ENCODE results near the gene DPYSL5. TPM values are rescaled to one million over a fixed set of nuclear protein-coding genes. Genes with fewer than 3 reads are reported as not detected.
A peak's percentile ranks its signal among the peaks of the same experiment; 100 is the strongest.

Gene DPYSL5, protein sequence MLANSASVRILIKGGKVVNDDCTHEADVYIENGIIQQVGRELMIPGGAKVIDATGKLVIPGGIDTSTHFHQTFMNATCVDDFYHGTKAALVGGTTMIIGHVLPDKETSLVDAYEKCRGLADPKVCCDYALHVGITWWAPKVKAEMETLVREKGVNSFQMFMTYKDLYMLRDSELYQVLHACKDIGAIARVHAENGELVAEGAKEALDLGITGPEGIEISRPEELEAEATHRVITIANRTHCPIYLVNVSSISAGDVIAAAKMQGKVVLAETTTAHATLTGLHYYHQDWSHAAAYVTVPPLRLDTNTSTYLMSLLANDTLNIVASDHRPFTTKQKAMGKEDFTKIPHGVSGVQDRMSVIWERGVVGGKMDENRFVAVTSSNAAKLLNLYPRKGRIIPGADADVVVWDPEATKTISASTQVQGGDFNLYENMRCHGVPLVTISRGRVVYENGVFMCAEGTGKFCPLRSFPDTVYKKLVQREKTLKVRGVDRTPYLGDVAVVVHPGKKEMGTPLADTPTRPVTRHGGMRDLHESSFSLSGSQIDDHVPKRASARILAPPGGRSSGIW
- total RNA-seq (not detected), total RNA-seq (0 to 0.14 (median 0) reads per million in 29 experiments)
- total RNA-seq (2013): not detected

- Histone ChIP-seq H3K4me1 (ENCODE audit: control insufficient read depth in 1 of 2, extremely low read depth in 1 of 2, insufficient read depth in 2 of 2, low read length in 2 of 2) (peaks cover 4 to 39% of the 10 kb centered on the region in 2 experiments), H3K27ac (ENCODE audit: low read length) (no peak within 1 kb of the TSS), H3K4me3 (ENCODE audit: control insufficient read depth in 1 of 2, extremely low read depth in 1 of 2, low read length in 1 of 2) (peak within 1 kb of the TSS; percentile 26 to 74), H3K9me3 (no peaks in the 10 kb centered on the region), H3K27me3 (replicated peaks in 1 of 2; ENCODE audit: control insufficient read depth in 2 of 2, extremely low read depth in 1 of 2, insufficient read depth in 2 of 2, low read length in 1 of 2) (peaks cover 16 to 62% of the 10 kb centered on the region in 2 experiments), H3K36me3 (ENCODE audit: control insufficient read depth in 2 of 2, extremely low read depth in 1 of 2, insufficient read depth in 1 of 2, low read length in 1 of 2) (no peaks in the 10 kb centered on the region)
- ATAC-seq (replicated peaks in 1 of 4) (peak in 3 of 4 experiments; percentile 17 to 39 (median 28)), DNase-seq (peak in 6 of 35 experiments; percentile 4 to 18 (median 10))
- WGBS (ENCODE audit: insufficient coverage): 1% methylated on average over 55 of the region's 83 CpGs
- Mint-ChIP-seq H3K27me3 (peaks cover 46 to 72% of the 10 kb centered on the region in 2 donors), H3K4me1 (peaks cover 12 to 19% (median 17%) of the 10 kb centered on the region in 3 donors), H3K9me3 (no peaks in the 10 kb centered on the region), H3K4me3 (peak within 1 kb of the TSS; percentile 49 to 81 (median 63)), H3K36me3 (no peaks in the 10 kb centered on the region), H3K27ac (no peak within 1 kb of the TSS)
- ChIA-PET CTCF (no interaction called here), POLR2A (no interaction called here)
Measured at GRCh38 chr2:26847655-26848335, at the start of gene DPYSL5. TSS of gene DPYSL5 (plus strand) at chr2:26848132. CDS start at chr2:26898500, 50,368 bp downstream.

DNA sequence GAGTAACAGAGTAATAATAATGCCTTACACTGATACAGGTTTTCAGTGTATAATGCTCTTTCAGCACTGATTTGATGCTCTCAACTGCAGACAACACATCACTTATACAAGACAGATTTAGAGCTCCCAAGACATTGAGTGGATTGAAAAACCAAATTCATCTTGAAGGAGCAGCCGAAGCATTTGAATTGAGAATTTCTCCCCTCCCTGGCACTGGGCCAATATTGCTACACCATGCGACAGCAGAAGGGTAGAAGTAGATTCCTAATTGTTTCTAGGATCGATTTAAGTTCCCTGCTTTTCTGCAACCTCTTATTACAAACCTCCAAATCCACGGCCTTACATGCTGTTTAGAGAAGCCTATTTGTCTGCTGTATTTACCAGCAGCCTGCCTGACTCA, 46.6 kb upstream of the DPYSL5 start:
- ATAC-seq (replicated peaks in 1 of 4) (no peak), DNase-seq (no peak)
- no peaks in the 10 kb centered on the region for H3K4me1 Mint-ChIP-seq
- ChIA-PET POLR2A (no interaction called here), CTCF (interaction anchor here in 1 of 2 donors (0.7 kb wide), 1 partner anchor 45 kb away, joined by 5 read pairs; no protein-coding TSS in a partner anchor)
- Histone ChIP-seq H3K4me1 (ENCODE audit: control insufficient read depth in 1 of 2, extremely low read depth in 1 of 2, insufficient read depth in 2 of 2, low read length in 2 of 2) (no peaks in the 10 kb centered on the region), H3K27ac (ENCODE audit: low read length) (no peak overlapping the region), H3K27me3 (replicated peaks in 1 of 2; ENCODE audit: control insufficient read depth in 2 of 2, extremely low read depth in 1 of 2, insufficient read depth in 2 of 2, low read length in 1 of 2) (no peaks in the 10 kb centered on the region), H3K9me3 (no peaks in the 10 kb centered on the region), H3K36me3 (ENCODE audit: control insufficient read depth in 2 of 2, extremely low read depth in 1 of 2, insufficient read depth in 1 of 2, low read length in 1 of 2) (no peaks in the 10 kb centered on the region), H3K4me3 (ENCODE audit: control insufficient read depth in 1 of 2, extremely low read depth in 1 of 2, low read length in 1 of 2) (no peak overlapping the region)
- H3K27ac Mint-ChIP-seq: no peak overlapping the region
- H3K4me3 Mint-ChIP-seq: no peak overlapping the region
- no peaks in the 10 kb centered on the region for H3K9me3 Mint-ChIP-seq
- H3K36me3 Mint-ChIP-seq: no peaks in the 10 kb centered on the region
- 90% methylated on average over 1 of the region's 4 CpGs for WGBS (ENCODE audit: insufficient coverage)
- no peaks in the 10 kb centered on the region for H3K27me3 Mint-ChIP-seq

DNA sequence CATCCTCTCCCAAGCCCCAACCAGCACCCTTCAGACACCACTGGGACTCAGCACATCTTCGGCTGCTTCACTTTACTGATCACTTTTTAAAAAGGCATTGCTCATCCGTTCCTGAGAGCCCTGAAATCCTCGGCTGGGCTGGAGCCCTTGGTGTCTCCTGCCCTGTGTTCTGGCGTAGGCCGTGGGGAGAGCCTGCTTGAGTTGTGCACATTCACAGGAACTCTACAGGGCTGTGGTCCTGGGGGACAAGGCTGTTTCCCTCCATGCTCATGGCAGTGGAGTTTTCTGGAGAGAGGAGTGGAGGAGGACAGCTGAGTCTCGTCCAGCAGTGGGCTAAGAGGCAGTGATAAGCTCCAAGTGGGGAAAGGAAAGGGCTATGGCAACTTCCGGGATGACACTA, 46.1 kb upstream of the DPYSL5 start:
- Histone ChIP-seq H3K27ac (ENCODE audit: low read length) (no peak overlapping the region), H3K9me3 (no peaks in the 10 kb centered on the region), H3K4me1 (ENCODE audit: control insufficient read depth in 1 of 2, extremely low read depth in 1 of 2, insufficient read depth in 2 of 2, low read length in 2 of 2) (no peaks in the 10 kb centered on the region), H3K4me3 (ENCODE audit: control insufficient read depth in 1 of 2, extremely low read depth in 1 of 2, low read length in 1 of 2) (no peak overlapping the region), H3K27me3 (replicated peaks in 1 of 2; ENCODE audit: control insufficient read depth in 2 of 2, extremely low read depth in 1 of 2, insufficient read depth in 2 of 2, low read length in 1 of 2) (no peaks in the 10 kb centered on the region), H3K36me3 (ENCODE audit: control insufficient read depth in 2 of 2, extremely low read depth in 1 of 2, insufficient read depth in 1 of 2, low read length in 1 of 2) (no peaks in the 10 kb centered on the region)
- no peaks in the 10 kb centered on the region for H3K4me1 Mint-ChIP-seq
- DNase-seq (no peak), ATAC-seq (replicated peaks in 1 of 4) (no peak)
- WGBS (ENCODE audit: insufficient coverage): 100% methylated on average over 6 of the region's 7 CpGs
- no peak overlapping the region for H3K4me3 Mint-ChIP-seq
- no peaks in the 10 kb centered on the region for H3K9me3 Mint-ChIP-seq
- no peaks in the 10 kb centered on the region for H3K27me3 Mint-ChIP-seq
- POLR2A ChIA-PET: interaction anchor here in 1 of 2 donors (0.6 kb wide), 1 partner anchor 1795 kb away, joined by 10 read pairs; no protein-coding TSS in a partner anchor
- no peaks in the 10 kb centered on the region for H3K36me3 Mint-ChIP-seq
- CTCF ChIA-PET: interaction anchor here in 1 of 2 donors (0.7 kb wide), 1 partner anchor 45 kb away, joined by 5 read pairs; no protein-coding TSS in a partner anchor
- H3K27ac Mint-ChIP-seq: no peak overlapping the region

DNA sequence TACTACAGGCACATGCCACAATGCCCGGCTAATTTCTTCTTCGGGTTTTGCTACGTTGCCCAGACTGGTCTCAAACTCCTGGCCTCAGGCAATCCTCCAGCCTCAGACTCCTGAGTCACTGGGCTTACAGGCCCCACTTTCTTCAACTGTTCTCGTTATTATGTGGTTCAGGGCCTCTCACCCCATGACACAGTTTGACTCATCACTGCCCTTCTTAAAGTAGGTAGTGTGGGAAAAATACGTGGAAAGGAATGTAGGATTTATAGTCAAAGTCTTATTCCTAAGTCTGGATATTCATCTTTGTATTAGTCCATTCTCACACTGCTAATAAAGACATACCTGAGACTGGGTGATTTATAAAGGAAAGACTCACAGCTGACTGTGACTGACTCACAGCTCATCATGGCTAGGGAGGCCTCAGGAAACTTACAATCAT, 42.7 kb upstream of the DPYSL5 start:
- Mint-ChIP-seq H3K36me3 (no peaks in the 10 kb centered on the region), H3K27ac (no peak overlapping the region), H3K4me1 (peaks cover 12 to 17% (median 17%) of the 10 kb centered on the region in 3 donors), H3K9me3 (no peaks in the 10 kb centered on the region), H3K4me3 (no peak overlapping the region), H3K27me3 (no peaks in the 10 kb centered on the region)
- ATAC-seq (replicated peaks in 1 of 4) (no peak), DNase-seq (no peak)
- ChIA-PET CTCF (no interaction called here), POLR2A (no interaction called here)
- H3K27ac ChIP-seq (ENCODE audit: low read length): no peak overlapping the region
- H3K36me3 ChIP-seq (ENCODE audit: control insufficient read depth in 2 of 2, extremely low read depth in 1 of 2, insufficient read depth in 1 of 2, low read length in 1 of 2): no peaks in the 10 kb centered on the region
- WGBS (ENCODE audit: insufficient coverage): 90% methylated on average over 3 of the region's 5 CpGs
- no peak overlapping the region for H3K4me3 ChIP-seq (ENCODE audit: control insufficient read depth in 1 of 2, extremely low read depth in 1 of 2, low read length in 1 of 2)
- H3K9me3 ChIP-seq: no peaks in the 10 kb centered on the region
- peaks cover 12 to 22% of the 10 kb centered on the region in 2 experiments for H3K4me1 ChIP-seq (ENCODE audit: control insufficient read depth in 1 of 2, extremely low read depth in 1 of 2, insufficient read depth in 2 of 2, low read length in 2 of 2)
- H3K27me3 ChIP-seq (replicated peaks in 1 of 2; ENCODE audit: control insufficient read depth in 2 of 2, extremely low read depth in 1 of 2, insufficient read depth in 2 of 2, low read length in 1 of 2): peaks cover 0 to 6% of the 10 kb centered on the region in 2 experiments

GRCh38 chr2:26807788-26808460, 40.0 kb upstream of the DPYSL5 start:
- Histone ChIP-seq H3K36me3 (ENCODE audit: control insufficient read depth in 2 of 2, extremely low read depth in 1 of 2, insufficient read depth in 1 of 2, low read length in 1 of 2) (no peaks in the 10 kb centered on the region), H3K27me3 (replicated peaks in 1 of 2; ENCODE audit: control insufficient read depth in 2 of 2, extremely low read depth in 1 of 2, insufficient read depth in 2 of 2, low read length in 1 of 2) (peaks cover 0 to 25% of the 10 kb centered on the region in 2 experiments), H3K4me3 (ENCODE audit: control insufficient read depth in 1 of 2, extremely low read depth in 1 of 2, low read length in 1 of 2) (no peak overlapping the region), H3K4me1 (ENCODE audit: control insufficient read depth in 1 of 2, extremely low read depth in 1 of 2, insufficient read depth in 2 of 2, low read length in 2 of 2) (peaks cover 31 to 42% of the 10 kb centered on the region in 2 experiments), H3K27ac (ENCODE audit: low read length) (no peak overlapping the region), H3K9me3 (no peaks in the 10 kb centered on the region)
- peak overlapping the region; percentile 37 to 53 for H3K27ac Mint-ChIP-seq
- POLR2A ChIA-PET: no interaction called here
- DNase-seq (no peak), ATAC-seq (replicated peaks in 1 of 4) (no peak)
- no peaks in the 10 kb centered on the region for H3K9me3 Mint-ChIP-seq
- CTCF ChIA-PET: no interaction called here
- WGBS (ENCODE audit: insufficient coverage): no CpG with 5 or more reads among the region's 2 CpGs
- H3K4me1 Mint-ChIP-seq: peaks cover 32 to 37% (median 34%) of the 10 kb centered on the region in 3 donors
- H3K27me3 Mint-ChIP-seq: no peaks in the 10 kb centered on the region
- no peaks in the 10 kb centered on the region for H3K36me3 Mint-ChIP-seq
- H3K4me3 Mint-ChIP-seq: no peak overlapping the region

DNA sequence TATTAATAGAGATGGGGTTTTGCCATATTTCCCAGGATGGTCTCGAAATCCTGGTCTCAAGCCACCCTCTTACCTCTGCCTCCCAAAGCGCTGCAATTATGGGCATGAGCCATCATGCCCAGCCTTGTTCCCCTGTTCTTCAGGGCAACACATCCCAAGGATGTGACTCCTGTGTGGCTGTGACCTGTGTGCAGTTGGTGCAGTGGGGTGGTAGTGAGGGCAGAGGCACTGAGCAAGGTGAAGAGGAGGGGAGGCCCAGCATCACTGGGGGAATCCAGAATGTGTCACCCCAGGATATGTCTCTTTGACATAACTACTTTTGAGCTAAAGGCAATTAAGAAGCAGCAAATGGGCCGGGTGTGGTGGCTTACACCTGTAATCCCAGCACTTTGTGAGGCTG, 38.7 kb upstream of the DPYSL5 start:
- ATAC-seq (replicated peaks in 1 of 4) (no peak), DNase-seq (no peak)
- ChIA-PET CTCF (interaction anchor here in 1 of 2 donors (0.6 kb wide), 1 partner anchor 481 kb away, joined by 5 read pairs; no protein-coding TSS in a partner anchor), POLR2A (no interaction called here)
- Histone ChIP-seq H3K4me1 (ENCODE audit: control insufficient read depth in 1 of 2, extremely low read depth in 1 of 2, insufficient read depth in 2 of 2, low read length in 2 of 2) (peaks cover 31 to 42% of the 10 kb centered on the region in 2 experiments), H3K27me3 (replicated peaks in 1 of 2; ENCODE audit: control insufficient read depth in 2 of 2, extremely low read depth in 1 of 2, insufficient read depth in 2 of 2, low read length in 1 of 2) (peaks cover 0 to 35% of the 10 kb centered on the region in 2 experiments), H3K4me3 (ENCODE audit: control insufficient read depth in 1 of 2, extremely low read depth in 1 of 2, low read length in 1 of 2) (no peak overlapping the region), H3K9me3 (no peaks in the 10 kb centered on the region), H3K36me3 (ENCODE audit: control insufficient read depth in 2 of 2, extremely low read depth in 1 of 2, insufficient read depth in 1 of 2, low read length in 1 of 2) (no peaks in the 10 kb centered on the region), H3K27ac (ENCODE audit: low read length) (no peak overlapping the region)
- Mint-ChIP-seq H3K27me3 (peaks cover 0 to 6% of the 10 kb centered on the region in 2 donors), H3K4me1 (peaks cover 32 to 37% (median 34%) of the 10 kb centered on the region in 3 donors), H3K4me3 (no peak overlapping the region), H3K27ac (peak overlapping the region; percentile 68 to 73), H3K36me3 (no peaks in the 10 kb centered on the region), H3K9me3 (no peaks in the 10 kb centered on the region)
- WGBS (ENCODE audit: insufficient coverage): 60% methylated on average over 1 of the region's 3 CpGs

Measured in T-cell (primary cell).